ENCODE results near the gene BSDC1.
"Not testable (repeated sequence)": the region's sequence is repeated elsewhere in the genome, so short reads cannot be mapped to it uniquely, and the experiment has no call there.

Gene BSDC1

GRCh38 chr1:32398401-32398800 lies 4.2 kb upstream of the BSDC1 start:
- Histone ChIP-seq H3K27ac (no peak overlapping the region), H3K27me3 (ENCODE audit: insufficient read depth, low read depth, severe bottlenecking) (no peaks in the 10 kb centered on the region), H3K4me3 (ENCODE audit: low read depth, low read length) (no peak overlapping the region), H3K9me3 (ENCODE audit: severe bottlenecking) (no peaks in the 10 kb centered on the region), H3K36me3 (peaks cover 4% of the 10 kb centered on the region)
- no peak for DNase-seq
- TF ChIP-seq CTCF (IDR thresholded peaks at IDR 0.05; ENCODE audit: low read depth, low read length): no peak

- H3K27ac ChIP-seq; H3K9me3 ChIP-seq (ENCODE audit: severe bottlenecking); H3K4me3 ChIP-seq (ENCODE audit: low read depth, low read length); DNase-seq; H3K27me3 ChIP-seq (ENCODE audit: insufficient read depth, low read depth, severe bottlenecking): not testable (repeated sequence)
- H3K36me3 ChIP-seq: peaks cover 21% of the 10 kb centered on the region
These were observed 2.3 kb upstream of the BSDC1 start for GRCh38 chr1:32396524-32396923.

- Histone ChIP-seq H3K27ac (peak overlapping the region; percentile 83), H3K27me3 (ENCODE audit: insufficient read depth, low read depth, severe bottlenecking) (no peaks in the 10 kb centered on the region), H3K4me3 (ENCODE audit: low read depth, low read length) (peak overlapping the region; percentile 65), H3K9me3 (ENCODE audit: severe bottlenecking) (no peaks in the 10 kb centered on the region), H3K36me3 (peaks cover 36% of the 10 kb centered on the region)
- DNase-seq: no peak
- TF ChIP-seq CTCF (IDR thresholded peaks at IDR 0.05; ENCODE audit: low read depth, low read length): no peak
These were observed 720 bp upstream of the BSDC1 start for GRCh38 chr1:32394890-32395432.

- peak overlapping the region; percentile 65 for H3K4me3 ChIP-seq (ENCODE audit: low read depth, low read length)
- H3K9me3 ChIP-seq (ENCODE audit: severe bottlenecking): no peaks in the 10 kb centered on the region
- peak overlapping the region; percentile 88 for H3K27ac ChIP-seq
- peak; percentile 51 for DNase-seq
- TF ChIP-seq CTCF (IDR thresholded peaks at IDR 0.05; ENCODE audit: low read depth, low read length): no peak
- no peaks in the 10 kb centered on the region for H3K27me3 ChIP-seq (ENCODE audit: insufficient read depth, low read depth, severe bottlenecking)
- peaks cover 44% of the 10 kb centered on the region for H3K36me3 ChIP-seq
These were observed 455 bp downstream of the BSDC1 start for GRCh38 chr1:32393832-32394140.

GRCh38 chr1:32393136-32393535 lies 1.1 kb downstream of the BSDC1 start:
- Histone ChIP-seq H3K27me3 (ENCODE audit: insufficient read depth, low read depth, severe bottlenecking) (no peaks in the 10 kb centered on the region), H3K4me3 (ENCODE audit: low read depth, low read length) (peak overlapping the region; percentile 65; the same call in 1 of the 2 replicates), H3K36me3 (peaks cover 49% of the 10 kb centered on the region), H3K9me3 (ENCODE audit: severe bottlenecking) (no peaks in the 10 kb centered on the region), H3K27ac (no peak overlapping the region)
- no peak for DNase-seq
- TF ChIP-seq CTCF (IDR thresholded peaks at IDR 0.05; ENCODE audit: low read depth, low read length): no peak

- TF ChIP-seq CTCF (IDR thresholded peaks at IDR 0.05; ENCODE audit: low read depth, low read length): no peak
- Histone ChIP-seq H3K4me3 (ENCODE audit: low read depth, low read length) (no peak overlapping the region), H3K36me3 (peaks cover 57% of the 10 kb centered on the region), H3K27ac (no peak overlapping the region), H3K27me3 (ENCODE audit: insufficient read depth, low read depth, severe bottlenecking) (no peaks in the 10 kb centered on the region), H3K9me3 (ENCODE audit: severe bottlenecking) (no peaks in the 10 kb centered on the region)
- no peak for DNase-seq
These were observed 1.9 kb downstream of the BSDC1 start for GRCh38 chr1:32392325-32392724.
